H9 (cell line): ENCODE results near the gene POC1B. TPM values are rescaled to one million over a fixed set of nuclear protein-coding genes. Genes with fewer than 3 reads are reported as not detected.

Source experiments
- DNase-seq: peaks from one replicate; pipeline ENCODE4 v3.0.0-alpha.2; 2017
- H2AFZ ChIP-seq: one replicate; pipeline ENCODE4 v1.6.1; 2013; ENCODE audit warnings: mild to moderate bottlenecking, low read length, control low read depth, moderate library complexity
- H2AK5ac ChIP-seq: 2 replicates; pipeline ENCODE4 v1.6.1; 2013; ENCODE audit warnings: low read length, control low read depth, mixed read lengths; ENCODE audit not compliant: insufficient read length
- H2BK120ac ChIP-seq: one replicate; pipeline ENCODE4 v1.6.1; 2013; ENCODE audit warnings: low read depth, mild to moderate bottlenecking, low read length, control low read depth, inconsistent platforms; ENCODE audit not compliant: poor library complexity, severe bottlenecking
- H2BK12ac ChIP-seq: 2 replicates; pipeline ENCODE4 v1.6.1; 2013; ENCODE audit warnings: low read length, control low read depth, mixed read lengths, low read depth; ENCODE audit not compliant: insufficient read length
- H2BK15ac ChIP-seq: 2 replicates; pipeline ENCODE4 v1.6.1; 2013; ENCODE audit warnings: low read depth, low read length, control low read depth
- H2BK20ac ChIP-seq: one replicate; pipeline ENCODE4 v1.6.1; 2013; ENCODE audit warnings: low read depth, mild to moderate bottlenecking, low read length, control low read depth, inconsistent platforms; ENCODE audit not compliant: poor library complexity, severe bottlenecking
- H2BK5ac ChIP-seq: 2 replicates; pipeline ENCODE4 v1.6.1; 2013; ENCODE audit warnings: low read length, control low read depth, mixed read lengths; ENCODE audit not compliant: insufficient read length
- H3K14ac ChIP-seq: 2 replicates; pipeline ENCODE4 v1.6.1; 2013; ENCODE audit warnings: low read length, control low read depth; ENCODE audit not compliant: insufficient read depth
- H3K18ac ChIP-seq: 2 replicates; pipeline ENCODE4 v1.6.1; 2013; ENCODE audit warnings: low read depth, mild to moderate bottlenecking, mixed read lengths, low read length, control low read depth; ENCODE audit not compliant: insufficient read length
- H3K23ac ChIP-seq: 2 replicates; pipeline ENCODE4 v1.6.1; 2013; ENCODE audit warnings: low read length, control low read depth, mixed read lengths, low read depth; ENCODE audit not compliant: insufficient read length
- H3K23me2 ChIP-seq: 2 replicates; pipeline ENCODE4 v1.6.1; 2013; ENCODE audit warnings: low read depth, mild to moderate bottlenecking, mixed read lengths, low read length, control low read depth; ENCODE audit not compliant: insufficient read length, poor library complexity, severe bottlenecking
- H3K27ac ChIP-seq: 2 replicates; pipeline ENCODE4 v1.5.1; 2013; ENCODE audit warnings: low read length, control low read depth, mixed read lengths, low read depth; ENCODE audit not compliant: insufficient read length
- H3K27me3 ChIP-seq: 2 replicates; pipeline ENCODE4 v1.6.1; 2013; ENCODE audit warnings: low read length, control low read depth, inconsistent platforms; ENCODE audit not compliant: insufficient read depth
- H3K4ac ChIP-seq: 2 replicates; pipeline ENCODE4 v1.6.1; 2013; ENCODE audit warnings: low read depth, mild to moderate bottlenecking, control low read depth, inconsistent platforms, low read length, moderate library complexity
- H3K4me1 ChIP-seq: 2 replicates; pipeline ENCODE4 v1.6.1; 2013; ENCODE audit warnings: low read length, control low read depth, inconsistent platforms; ENCODE audit not compliant: insufficient read depth
- H3K4me2 ChIP-seq: 2 replicates; pipeline ENCODE4 v1.6.1; 2013; ENCODE audit warnings: low read length, control low read depth, mixed read lengths; ENCODE audit not compliant: insufficient read length, insufficient read depth
- H3K56ac ChIP-seq: 2 replicates; pipeline ENCODE4 v1.6.1; 2013; ENCODE audit warnings: low read depth, mild to moderate bottlenecking, mixed read lengths, low read length, control low read depth; ENCODE audit not compliant: insufficient read length
- H3K79me1 ChIP-seq: 2 replicates; pipeline ENCODE4 v1.6.1; 2013; ENCODE audit warnings: low read depth, mild to moderate bottlenecking, moderate library complexity, low read length, control low read depth, inconsistent platforms; ENCODE audit not compliant: insufficient read depth, poor library complexity, severe bottlenecking
- H3K79me2 ChIP-seq: 2 replicates; pipeline ENCODE4 v1.6.1; 2013; ENCODE audit warnings: low read length, control low read depth, inconsistent platforms; ENCODE audit not compliant: insufficient read depth
- H3K9ac ChIP-seq: 2 replicates; pipeline ENCODE4 v1.6.1; 2013; ENCODE audit warnings: low read length, control low read depth, mixed read lengths; ENCODE audit not compliant: insufficient read length; ENCODE audit errors: extremely low read depth
- H3K9me3 ChIP-seq: one replicate; pipeline ENCODE4 v1.6.1; 2013; ENCODE audit warnings: low read depth, low read length, inconsistent platforms; ENCODE audit not compliant: control insufficient read depth
- H3T11ph ChIP-seq: one replicate; pipeline ENCODE4 v1.6.1; 2013; ENCODE audit warnings: mild to moderate bottlenecking, low read length, control low read depth, inconsistent platforms
- H4K20me1 ChIP-seq: one replicate; pipeline ENCODE4 v1.6.1; 2013; ENCODE audit not compliant: control insufficient read depth, insufficient read length, insufficient read depth
- H4K5ac ChIP-seq: 2 replicates; pipeline ENCODE4 v1.6.1; 2013; ENCODE audit warnings: low read depth, mild to moderate bottlenecking, mixed read lengths, low read length, control low read depth; ENCODE audit not compliant: insufficient read length
- H4K8ac ChIP-seq: replicated peaks from 2 replicates; pipeline ENCODE4 v1.6.1; 2013; ENCODE audit warnings: low read length, control low read depth, mixed read lengths, low read depth; ENCODE audit not compliant: insufficient read length
- H4K91ac ChIP-seq: 2 replicates; pipeline ENCODE4 v1.6.1; 2013; ENCODE audit warnings: low read depth, mild to moderate bottlenecking, moderate library complexity, mixed read lengths, low read length, control low read depth; ENCODE audit not compliant: insufficient read length
- H3K27ac Mint-ChIP-seq, 3 experiments: 2 replicates in 2 of 3; 3 replicates in 1 of 3; pipeline ENCODE4 v1.8.0; 2020 to 2021; ENCODE audit warnings: mixed read lengths in 3 of 3, mild to moderate bottlenecking in 1 of 3, moderate library complexity in 1 of 3
- H3K27me3 Mint-ChIP-seq: 2 replicates; pipeline ENCODE4 v1.8.0; 2021; ENCODE audit warnings: low read depth, mild to moderate bottlenecking, moderate library complexity, mixed read lengths
- H3K36me3 Mint-ChIP-seq, 3 experiments: 2 replicates in 2 of 3; 3 replicates in 1 of 3; pipeline ENCODE4 v1.8.0; 2020 to 2021; ENCODE audit warnings: low read depth in 3 of 3, mixed read lengths in 3 of 3; ENCODE audit not compliant: insufficient read depth in 1 of 3
- H3K4me1 Mint-ChIP-seq, 2 experiments: 2 replicates each; pipeline ENCODE4 v1.8.0; 2020; ENCODE audit warnings: mixed read lengths in 2 of 2
- H3K4me3 Mint-ChIP-seq, 2 experiments: 2 replicates in 1 of 2; 3 replicates in 1 of 2; pipeline ENCODE4 v1.8.0; 2020 to 2021; ENCODE audit warnings: mild to moderate bottlenecking in 2 of 2, mixed read lengths in 2 of 2, moderate library complexity in 1 of 2
- H3K9me3 Mint-ChIP-seq, 2 experiments: 2 replicates in 1 of 2; 3 replicates in 1 of 2; pipeline ENCODE4 v1.8.0; 2020; ENCODE audit warnings: mild to moderate bottlenecking in 2 of 2, mixed read lengths in 2 of 2, moderate library complexity in 1 of 2
- CTCF ChIP-seq: fragments of 200-600 bp; sonication (generic); conservative IDR thresholded peaks from 3 replicates; pipeline ENCODE4 v1.8.0; 2021; ENCODE audit warnings: antibody characterized with exemption, mild to moderate bottlenecking
- total RNA-seq: library from RNA; stranded (reverse); gene quantifications from 2 replicates; pipeline ENCODE4 v1.2.1, GENCODE V29; 2021

The POC1B gene
- total RNA-seq, 1 experiment from 2014 or later = 12.5 TPM

DNA sequence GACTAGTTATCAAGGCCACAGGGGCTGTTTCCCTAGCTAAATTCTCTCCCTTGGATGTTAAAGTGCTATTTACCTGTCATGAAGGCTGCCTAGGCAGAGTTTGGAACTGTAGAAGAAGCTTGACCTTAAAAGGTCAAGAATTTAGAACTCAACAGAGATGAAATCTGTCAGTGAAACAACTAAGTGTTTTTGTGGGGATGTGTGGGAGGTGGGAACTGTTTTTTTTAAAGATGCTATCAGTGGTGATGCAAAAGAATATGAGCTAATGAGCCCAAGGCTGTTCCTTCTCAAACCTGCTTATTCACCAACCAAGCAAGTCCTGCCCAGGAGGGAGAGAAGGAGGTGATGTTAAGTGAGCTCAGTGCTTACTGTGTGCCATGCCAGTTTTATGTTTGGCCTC lies 40.8 kb upstream of the POC1B start:
- Histone ChIP-seq H4K20me1 (no peaks in the 10 kb centered on the region), H2AFZ (no peak overlapping the region), H4K5ac (no peak overlapping the region), H3K9me3 (no peaks in the 10 kb centered on the region), H3K4me2 (no peak overlapping the region), H2BK15ac (no peak overlapping the region), H4K91ac (no peak overlapping the region), H3K56ac (no peak overlapping the region), H3K27ac (no peak overlapping the region), H3K4me1 (no peaks in the 10 kb centered on the region), H2BK20ac (no peak overlapping the region), H2AK5ac (no peak overlapping the region), H3K23me2 (no peaks in the 10 kb centered on the region), H3K27me3 (no peaks in the 10 kb centered on the region; the same call in 1 of the 2 replicates), H3K4ac (no peak overlapping the region), H3K79me1 (no peaks in the 10 kb centered on the region), H3K23ac (no peak overlapping the region), H3K9ac (no peak overlapping the region), H3K79me2 (no peaks in the 10 kb centered on the region), H2BK120ac (no peak overlapping the region), H3K14ac (no peak overlapping the region), H3T11ph (no peak overlapping the region), H3K18ac (no peak overlapping the region), H2BK12ac (no peak overlapping the region), H4K8ac (no peak overlapping the region), H2BK5ac (no peak overlapping the region)
- no peaks in the 10 kb centered on the region for H3K4me1 Mint-ChIP-seq
- H3K36me3 Mint-ChIP-seq = no peaks in the 10 kb centered on the region
- no peaks in the 10 kb centered on the region for H3K27me3 Mint-ChIP-seq
- no peak for TF ChIP-seq CTCF
- H3K27ac Mint-ChIP-seq = no peak overlapping the region
- no peak overlapping the region for H3K4me3 Mint-ChIP-seq
- no peaks in the 10 kb centered on the region for H3K9me3 Mint-ChIP-seq
- DNase-seq = no peak
